Right lobe of liver (tissue), 4 donors: ENCODE measurements around the gene ATP5F1A.

ENCODE experiments used
- CTCF ChIP-seq, 4 donors: fragments of 200-600 bp in 3 of 4; fragments of 450-650 bp in 1 of 4; IDR thresholded peaks; one replicate each; pipeline versions ENCODE4 v1.5.1 to v1.8.0; 2016 to 2022; ENCODE audit warnings: antibody characterized with exemption in 4 of 4, mild to moderate bottlenecking in 2 of 4
- POLR2A ChIP-seq: fragments of 450-650 bp; IDR thresholded peaks from one replicate; pipeline ENCODE4 v1.6.1; 2017; ENCODE audit warnings: antibody characterized with exemption, mild to moderate bottlenecking
- donor health status: DM: no; HTN: no; CAD: no.
- donor health status: DM: no; HTN: no; CAD: no.
- donor health status: DM: no; HTN: yes; CAD: no.

GRCh38 chr18:46069524-46069923 lies 28.6 kb downstream of the ATP5F1A start:
- no peak for TF ChIP-seq CTCF (IDR thresholded peaks at IDR 0.05)
- no peak for TF ChIP-seq POLR2A
